ENCODE data around the gene ANKS4B.

DNA sequence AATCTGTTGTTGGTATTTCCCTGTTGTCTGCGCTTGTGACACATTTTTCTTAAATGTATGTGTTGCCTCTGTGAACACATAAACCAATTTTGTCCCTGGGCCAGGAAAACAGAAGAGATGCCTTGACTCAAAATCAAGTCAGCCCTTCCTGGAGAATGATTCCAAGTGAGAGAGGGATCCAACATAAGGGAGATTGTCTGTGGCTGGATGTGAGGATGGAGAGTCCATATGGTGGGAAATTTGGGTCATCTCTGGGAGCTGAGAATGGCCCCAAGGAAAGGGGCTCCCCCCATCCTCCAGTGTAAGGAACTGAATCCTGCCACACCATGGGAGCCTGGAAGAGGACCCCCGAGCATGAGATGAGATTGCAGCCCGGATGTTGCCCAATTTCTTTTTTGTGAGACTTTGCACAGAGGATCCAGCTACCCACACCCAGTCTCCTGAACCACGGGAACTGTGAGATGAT, 31.1 kb downstream of the ANKS4B start:
- TF ChIP-seq POLR2AphosphoS5 (IDR thresholded peaks at IDR 0.05) (no peak), EP300 (conservative IDR thresholded peaks at IDR 0.05; ENCODE audit: poor library complexity, severe bottlenecking) (no peak), REST (IDR thresholded peaks at IDR 0.05; ENCODE audit: borderline replicate concordance) (no peak)
- TF ChIP-seq, protein P1, sequence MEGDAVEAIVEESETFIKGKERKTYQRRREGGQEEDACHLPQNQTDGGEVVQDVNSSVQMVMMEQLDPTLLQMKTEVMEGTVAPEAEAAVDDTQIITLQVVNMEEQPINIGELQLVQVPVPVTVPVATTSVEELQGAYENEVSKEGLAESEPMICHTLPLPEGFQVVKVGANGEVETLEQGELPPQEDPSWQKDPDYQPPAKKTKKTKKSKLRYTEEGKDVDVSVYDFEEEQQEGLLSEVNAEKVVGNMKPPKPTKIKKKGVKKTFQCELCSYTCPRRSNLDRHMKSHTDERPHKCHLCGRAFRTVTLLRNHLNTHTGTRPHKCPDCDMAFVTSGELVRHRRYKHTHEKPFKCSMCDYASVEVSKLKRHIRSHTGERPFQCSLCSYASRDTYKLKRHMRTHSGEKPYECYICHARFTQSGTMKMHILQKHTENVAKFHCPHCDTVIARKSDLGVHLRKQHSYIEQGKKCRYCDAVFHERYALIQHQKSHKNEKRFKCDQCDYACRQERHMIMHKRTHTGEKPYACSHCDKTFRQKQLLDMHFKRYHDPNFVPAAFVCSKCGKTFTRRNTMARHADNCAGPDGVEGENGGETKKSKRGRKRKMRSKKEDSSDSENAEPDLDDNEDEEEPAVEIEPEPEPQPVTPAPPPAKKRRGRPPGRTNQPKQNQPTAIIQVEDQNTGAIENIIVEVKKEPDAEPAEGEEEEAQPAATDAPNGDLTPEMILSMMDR (IDR thresholded peaks at IDR 0.05; ENCODE audit: poor library complexity, severe bottlenecking), result no peak
